Activated T-cell treated with anti-CD3 and anti-CD28 coated beads for 1 hour (primary cell): ENCODE data around the gene SKAP1.

ENCODE experiments used
- DNase-seq: peaks from one replicate; pipeline ENCODE4 v3.0.0-alpha.2; 2020; ENCODE audit warnings: low read depth

The SKAP1 gene

GRCh38 chr17:48144231-48144630, 285.8 kb downstream of the SKAP1 start:
- DNase-seq = no peak

GRCh38 chr17:48143629-48144028, 286.4 kb downstream of the SKAP1 start:
- no peak for DNase-seq

- DNase-seq = no peak
Measured at GRCh38 chr17:48139944-48140343, 290.1 kb downstream of the SKAP1 start.

GRCh38 chr17:48137656-48138055, 292.4 kb downstream of the SKAP1 start:
- no peak for DNase-seq

- no peak for DNase-seq
Measured at GRCh38 chr17:48134912-48135480, 295.0 kb downstream of the SKAP1 start.

GRCh38 chr17:48132385-48132784, 297.6 kb downstream of the SKAP1 start:
- no peak for DNase-seq

GRCh38 chr17:48131216-48131824, 298.7 kb downstream of the SKAP1 start:
- peak; percentile 20 for DNase-seq

- DNase-seq = no peak
Measured at GRCh38 chr17:48129981-48130380, 300.0 kb downstream of the SKAP1 start.

- DNase-seq = no peak
Measured at GRCh38 chr17:48128400-48128799, 301.6 kb downstream of the SKAP1 start.

GRCh38 chr17:48127371-48128051, 302.5 kb downstream of the SKAP1 start:
- no peak for DNase-seq

- no peak for DNase-seq
Measured at GRCh38 chr17:48126532-48126850, 303.5 kb downstream of the SKAP1 start.

GRCh38 chr17:48125829-48126531, 304.0 kb downstream of the SKAP1 start:
- no peak for DNase-seq

GRCh38 chr17:48123776-48124388, 306.1 kb downstream of the SKAP1 start:
- no peak for DNase-seq

GRCh38 chr17:48123111-48123510, 306.9 kb downstream of the SKAP1 start:
- DNase-seq = no peak

GRCh38 chr17:48122665-48123045, 307.4 kb downstream of the SKAP1 start:
- no peak for DNase-seq

- no peak for DNase-seq
Measured at GRCh38 chr17:48121923-48122664, 307.9 kb downstream of the SKAP1 start.

GRCh38 chr17:48113201-48113676, 316.8 kb downstream of the SKAP1 start:
- peak; percentile 36 for DNase-seq

- no peak for DNase-seq
Measured at GRCh38 chr17:48111937-48112241, 318.1 kb downstream of the SKAP1 start.

- no peak for DNase-seq
Measured at GRCh38 chr17:48110761-48111160, 319.3 kb downstream of the SKAP1 start.

GRCh38 chr17:48107137-48108055, 322.6 kb downstream of the SKAP1 start, which contains the start of gene SNX11:
Gene SNX11, plus strand, starts transcription at chr17:48107766. Its CDS starts 4,278 bp downstream, at chr17:48112044.
- peak; percentile 95 for DNase-seq

- DNase-seq = no peak
Measured at GRCh38 chr17:48106802-48107136, 323.2 kb downstream of the SKAP1 start.
